Activated naive CD8-positive, alpha-beta T cell treated with anti-CD3 and anti-CD28 coated beads for 36 hours (primary cell): ENCODE measurements around the gene FAM32A. TPM values are rescaled to one million over a fixed set of nuclear protein-coding genes. Genes with fewer than 3 reads are reported as not detected.
"Not testable (repeated sequence)": the region's sequence is repeated elsewhere in the genome, so short reads cannot be mapped to it uniquely, and the experiment has no call there.

Experiments used
- DNase-seq: peaks from one replicate; pipeline ENCODE4 v3.0.0; 2021
- H3K27ac Mint-ChIP-seq: one replicate; pipeline ENCODE4 v1.8.0; 2022; ENCODE audit warnings: mild to moderate bottlenecking, moderate library complexity, mixed read lengths
- H3K27me3 Mint-ChIP-seq: one replicate; pipeline ENCODE4 v1.8.0; 2022; ENCODE audit warnings: mild to moderate bottlenecking, mixed read lengths
- H3K36me3 Mint-ChIP-seq: one replicate; pipeline ENCODE4 v1.8.0; 2021; ENCODE audit warnings: mild to moderate bottlenecking, mixed read lengths
- H3K4me1 Mint-ChIP-seq: one replicate; pipeline ENCODE4 v1.8.0; 2021; ENCODE audit warnings: mixed read lengths
- H3K4me3 Mint-ChIP-seq: one replicate; pipeline ENCODE4 v1.8.0; 2022; ENCODE audit warnings: mild to moderate bottlenecking, moderate library complexity, mixed read lengths
- H3K9me3 Mint-ChIP-seq: one replicate; pipeline ENCODE4 v1.8.0; 2022; ENCODE audit warnings: mixed read lengths
- total RNA-seq, 2 experiments: library from RNA; stranded (reverse); gene quantifications; one replicate each; pipeline ENCODE4 v1.2.3, GENCODE V29; 2021

FAM32A gene
- total RNA-seq, 2 experiments from 2014 or later, result 65.0 to 66.3 TPM

DNA sequence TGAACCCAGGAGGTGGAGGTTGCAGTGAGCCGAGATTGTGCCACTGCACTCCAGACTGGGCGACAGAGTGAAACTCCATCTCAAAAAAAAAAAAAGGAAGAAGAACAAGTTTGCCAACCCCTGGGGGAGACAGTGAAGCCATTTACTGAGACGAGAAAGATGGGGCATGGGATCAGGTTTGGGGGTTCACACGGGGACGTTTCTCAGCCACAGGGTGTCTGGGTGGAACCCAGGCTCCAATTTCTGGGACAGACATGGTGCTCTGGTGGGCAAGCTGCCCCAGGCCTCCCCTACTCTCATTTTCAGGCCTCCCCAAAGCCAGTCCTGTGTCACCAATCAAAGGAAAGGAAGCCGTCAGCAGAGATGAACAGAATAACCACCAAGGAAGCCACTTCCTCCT, 28.3 kb upstream of the FAM32A start:
- Mint-ChIP-seq H3K4me1 (peaks cover 24% of the 10 kb centered on the region), H3K9me3 (no peaks in the 10 kb centered on the region), H3K36me3 (peaks cover 27% of the 10 kb centered on the region), H3K4me3 (no peak overlapping the region), H3K27me3 (no peaks in the 10 kb centered on the region), H3K27ac (peak overlapping the region; percentile 2)
- no peak for DNase-seq

DNA sequence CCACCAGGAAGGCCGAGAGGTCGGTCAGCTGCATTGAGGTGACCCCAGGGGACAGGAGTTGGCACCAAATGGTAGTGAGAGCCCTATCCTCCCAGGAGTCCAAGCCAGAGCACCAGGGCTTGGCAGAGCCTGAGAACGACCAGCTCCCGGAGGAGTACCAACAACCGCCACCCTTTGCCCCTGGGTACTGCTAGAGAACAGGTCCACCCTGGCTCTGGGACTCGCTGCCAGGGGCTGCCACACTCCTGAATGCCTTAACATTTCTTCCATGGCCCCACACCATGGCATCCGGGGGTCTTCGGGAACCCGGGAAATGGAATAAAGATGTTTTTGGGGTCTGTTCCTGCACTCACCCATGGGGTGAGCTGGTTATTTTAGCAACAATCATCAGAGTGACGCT, 27.6 kb upstream of the FAM32A start:
- H3K9me3 Mint-ChIP-seq, result no peaks in the 10 kb centered on the region
- no peak for DNase-seq
- no peaks in the 10 kb centered on the region for H3K27me3 Mint-ChIP-seq
- H3K4me3 Mint-ChIP-seq, result no peak overlapping the region
- H3K4me1 Mint-ChIP-seq, result peaks cover 25% of the 10 kb centered on the region
- no peak overlapping the region for H3K27ac Mint-ChIP-seq
- H3K36me3 Mint-ChIP-seq, result peaks cover 25% of the 10 kb centered on the region

DNA sequence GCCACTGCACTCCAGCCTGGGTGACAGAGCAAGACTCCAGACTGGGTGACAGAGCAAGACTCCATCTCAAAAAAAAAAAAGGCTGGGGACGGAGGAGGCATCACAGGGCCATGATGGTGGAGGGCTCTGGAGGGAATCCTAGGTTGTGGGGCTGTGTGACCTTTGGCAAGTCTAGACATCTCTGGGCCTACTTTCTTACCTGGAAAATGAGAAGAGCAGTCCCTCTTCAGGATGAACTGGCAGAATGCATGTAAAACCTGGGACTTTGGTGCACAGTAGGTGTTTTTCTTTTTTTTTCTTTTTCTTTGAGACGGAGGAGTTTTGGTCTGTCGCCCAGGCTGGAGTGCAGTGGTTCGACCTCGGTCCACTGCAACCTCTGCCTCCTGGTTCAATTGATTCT, 25.6 kb upstream of the FAM32A start:
- no peak overlapping the region for H3K4me3 Mint-ChIP-seq
- H3K27me3 Mint-ChIP-seq, result no peaks in the 10 kb centered on the region
- peaks cover 25% of the 10 kb centered on the region for H3K4me1 Mint-ChIP-seq
- no peak overlapping the region for H3K27ac Mint-ChIP-seq
- peaks cover 11% of the 10 kb centered on the region for H3K36me3 Mint-ChIP-seq
- no peaks in the 10 kb centered on the region for H3K9me3 Mint-ChIP-seq
- no peak for DNase-seq

DNA sequence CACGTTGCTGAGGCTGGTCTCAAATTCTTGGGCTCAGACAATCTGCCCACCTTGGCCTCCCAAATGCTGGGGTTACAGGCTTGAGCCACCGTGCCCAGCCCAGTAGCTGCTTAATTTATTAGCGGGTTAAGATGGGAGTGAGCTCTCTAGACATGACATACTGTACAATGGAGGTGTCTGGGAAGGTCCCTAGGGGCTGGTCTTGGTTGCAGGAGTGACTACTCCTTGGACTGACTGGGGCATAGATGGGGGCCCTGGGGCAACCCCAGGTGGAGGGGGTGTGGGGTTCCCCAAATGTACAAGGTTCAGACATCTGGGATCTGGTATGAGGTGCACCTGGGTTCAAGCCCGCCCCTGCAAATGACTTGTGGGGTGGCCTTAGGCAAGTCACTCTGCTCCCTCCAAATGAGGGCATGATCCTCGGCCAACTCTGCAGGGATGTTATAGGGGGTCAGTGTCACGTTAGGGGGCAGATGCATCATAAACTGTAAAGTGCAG, 24.7 kb upstream of the FAM32A start:
- H3K27ac Mint-ChIP-seq, result peak overlapping the region; percentile 69
- no peaks in the 10 kb centered on the region for H3K9me3 Mint-ChIP-seq
- no peak for DNase-seq
- H3K36me3 Mint-ChIP-seq, result peaks cover 6% of the 10 kb centered on the region
- H3K27me3 Mint-ChIP-seq, result no peaks in the 10 kb centered on the region
- peaks cover 22% of the 10 kb centered on the region for H3K4me1 Mint-ChIP-seq
- no peak overlapping the region for H3K4me3 Mint-ChIP-seq

DNA sequence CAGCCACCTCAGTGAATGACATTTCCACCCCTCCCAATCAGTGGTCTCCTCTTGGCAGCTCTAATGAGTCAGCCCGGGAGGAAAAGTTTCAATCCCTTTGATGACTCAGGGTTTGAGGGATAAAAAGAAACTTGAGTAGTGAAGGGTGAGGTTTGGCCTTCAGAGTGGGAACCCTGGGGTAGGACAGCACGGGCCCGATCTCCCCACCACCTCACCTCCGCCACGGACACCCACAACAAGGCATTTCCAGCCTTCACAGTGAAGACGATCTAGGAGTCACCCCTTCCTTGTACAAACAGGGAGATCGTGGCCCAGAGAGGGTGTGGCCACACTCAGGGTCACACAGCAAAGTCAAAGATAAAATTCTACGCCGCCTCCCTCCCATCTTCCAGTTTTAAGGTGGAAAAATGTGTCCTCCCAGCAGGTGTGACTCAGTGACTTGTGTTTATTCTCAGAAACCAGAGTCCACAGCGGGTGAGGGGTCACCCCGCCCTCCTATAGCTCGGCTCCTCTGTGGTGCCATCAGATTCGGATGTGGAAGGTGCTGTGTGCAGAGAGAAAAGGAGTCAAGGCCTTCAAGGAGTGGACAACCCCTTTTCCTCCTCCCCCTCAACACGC, 24.2 kb upstream of the FAM32A start:
- Mint-ChIP-seq H3K9me3 (no peaks in the 10 kb centered on the region), H3K4me3 (no peak overlapping the region), H3K4me1 (peaks cover 22% of the 10 kb centered on the region), H3K36me3 (peaks cover 3% of the 10 kb centered on the region), H3K27me3 (no peaks in the 10 kb centered on the region), H3K27ac (peak overlapping the region; percentile 69)
- peak; percentile 78 for DNase-seq

DNA sequence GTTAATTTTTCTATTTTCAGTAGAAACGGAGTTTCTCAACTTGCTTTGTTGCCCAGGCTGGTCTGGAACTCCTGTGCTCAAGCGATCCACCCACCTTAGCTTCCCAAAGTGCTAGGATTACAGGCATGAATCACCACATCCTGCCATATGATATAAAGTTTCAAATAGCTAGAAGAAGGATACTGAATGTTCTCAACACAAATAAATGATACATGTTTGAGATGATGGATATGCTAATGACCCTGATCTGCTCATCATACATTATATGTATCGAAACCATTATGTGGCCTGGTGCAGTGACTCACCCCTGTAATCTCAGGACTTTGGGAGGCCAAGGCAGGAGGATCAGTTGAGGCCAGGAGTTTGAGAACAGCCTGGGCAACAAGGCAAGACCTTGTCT, 23.4 kb upstream of the FAM32A start:
- Mint-ChIP-seq H3K27me3 (no peaks in the 10 kb centered on the region), H3K27ac (no peak overlapping the region), H3K9me3 (no peaks in the 10 kb centered on the region), H3K36me3 (no peaks in the 10 kb centered on the region), H3K4me3 (no peak overlapping the region), H3K4me1 (peaks cover 18% of the 10 kb centered on the region)
- DNase-seq, result no peak

DNA sequence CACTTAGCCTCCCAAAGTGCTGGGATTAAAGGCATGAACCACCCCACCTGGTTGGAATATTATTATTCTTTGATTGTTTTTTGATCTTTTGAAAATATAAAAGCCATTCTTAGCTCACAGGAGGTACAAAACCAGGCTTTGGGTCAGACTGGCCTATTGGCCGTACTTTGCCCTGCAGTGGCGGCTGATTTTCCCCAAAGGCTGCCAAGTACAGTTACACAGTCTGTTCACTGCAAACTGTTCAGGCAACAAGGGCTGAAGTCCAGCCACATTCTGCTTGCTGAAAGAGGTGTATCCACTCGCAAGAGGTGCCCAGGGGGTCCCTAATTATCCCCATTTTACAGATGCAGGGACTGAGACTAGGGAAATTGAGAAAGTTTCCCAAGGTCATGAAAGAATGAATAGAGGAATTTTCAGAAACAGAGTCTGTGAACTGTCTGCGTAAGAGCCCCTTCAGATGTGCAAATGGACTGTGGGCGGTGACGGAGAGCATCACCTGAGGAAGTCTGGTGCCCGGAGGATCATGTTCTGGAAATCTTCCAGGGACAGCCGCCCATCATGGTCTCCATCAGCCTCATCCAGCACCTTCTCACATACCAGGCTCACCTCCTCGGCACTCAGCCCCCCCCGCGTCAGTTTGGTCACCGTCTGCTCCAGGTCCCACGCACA, 20.9 kb upstream of the FAM32A start:
- H3K9me3 Mint-ChIP-seq, result no peaks in the 10 kb centered on the region
- no peaks in the 10 kb centered on the region for H3K36me3 Mint-ChIP-seq
- H3K4me1 Mint-ChIP-seq, result peaks cover 17% of the 10 kb centered on the region
- no peak for DNase-seq
- no peak overlapping the region for H3K27ac Mint-ChIP-seq
- H3K27me3 Mint-ChIP-seq, result no peaks in the 10 kb centered on the region
- no peak overlapping the region for H3K4me3 Mint-ChIP-seq

DNA sequence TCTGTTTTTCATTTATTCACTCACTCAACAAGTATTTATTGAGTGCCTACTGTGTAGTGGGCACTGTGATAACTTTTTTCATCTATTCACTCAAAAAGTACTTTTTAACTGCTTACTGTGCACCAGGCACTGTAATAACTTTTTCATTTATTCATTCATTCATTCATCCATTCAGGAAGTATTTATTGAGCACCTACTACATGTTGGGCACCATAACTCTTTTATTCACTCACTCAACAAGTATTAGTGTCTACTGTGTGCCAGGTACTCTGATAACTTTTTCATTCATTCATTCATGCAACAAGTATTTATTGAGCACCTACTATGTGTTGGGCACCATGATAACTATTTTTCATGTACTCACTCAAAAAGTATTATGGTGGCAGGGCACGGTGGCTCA, 18.8 kb upstream of the FAM32A start:
- H3K9me3 Mint-ChIP-seq, result no peaks in the 10 kb centered on the region
- no peaks in the 10 kb centered on the region for H3K27me3 Mint-ChIP-seq
- no peak overlapping the region for H3K27ac Mint-ChIP-seq
- DNase-seq, result no peak
- H3K4me3 Mint-ChIP-seq, result no peak overlapping the region
- H3K36me3 Mint-ChIP-seq, result no peaks in the 10 kb centered on the region
- H3K4me1 Mint-ChIP-seq, result peaks cover 5% of the 10 kb centered on the region

DNA sequence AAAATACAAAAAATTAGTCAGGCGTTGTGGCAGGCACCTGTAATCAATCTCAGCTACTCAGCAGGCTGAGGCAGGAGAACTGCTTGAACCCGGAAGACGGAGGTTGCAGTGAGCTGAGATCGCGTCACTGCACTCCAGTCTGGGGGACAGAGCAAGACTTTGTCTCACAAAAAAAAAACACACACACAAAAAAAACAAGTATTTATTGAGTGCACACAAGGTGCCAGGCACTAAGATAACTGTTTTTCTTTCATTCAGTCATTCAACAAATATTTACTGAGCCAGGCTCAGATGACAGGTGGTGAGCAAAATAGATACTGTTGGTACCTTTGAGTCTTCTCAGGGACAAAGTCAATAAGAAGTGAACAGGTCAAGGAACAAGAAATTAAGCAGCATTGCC, 18.2 kb upstream of the FAM32A start:
- Mint-ChIP-seq H3K27me3 (no peaks in the 10 kb centered on the region), H3K4me1 (no peaks in the 10 kb centered on the region), H3K27ac (no peak overlapping the region), H3K9me3 (no peaks in the 10 kb centered on the region), H3K4me3 (no peak overlapping the region), H3K36me3 (no peaks in the 10 kb centered on the region)
- no peak for DNase-seq

DNA sequence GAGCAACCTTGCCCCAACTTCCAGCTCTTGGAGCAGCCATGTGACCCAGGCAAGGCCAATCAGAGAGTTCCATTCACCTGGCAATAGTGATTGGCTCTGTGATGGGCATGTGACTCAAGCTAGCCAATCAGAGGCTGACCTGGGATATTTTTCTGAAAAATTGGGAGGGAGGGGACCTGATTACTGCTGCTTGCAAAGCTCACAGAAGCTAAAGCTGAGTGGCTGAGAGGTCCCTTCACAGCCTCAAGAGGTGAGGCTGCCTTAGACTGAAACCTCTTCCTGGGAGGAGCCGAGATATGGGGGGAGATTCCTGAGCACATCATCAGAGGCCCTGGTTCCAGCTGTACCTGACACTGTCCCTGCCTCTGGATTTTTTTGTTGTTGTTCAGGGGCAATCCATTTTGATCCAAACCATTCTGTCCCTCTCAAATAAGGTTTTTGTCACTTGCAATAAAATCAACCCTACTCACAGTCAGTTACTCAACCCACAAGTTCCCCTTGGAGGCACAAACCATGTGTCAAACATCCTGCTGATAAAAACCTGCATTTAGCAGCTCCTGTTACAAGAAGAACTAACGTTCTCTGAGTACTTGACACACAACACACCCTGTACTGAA, 16.6 kb upstream of the FAM32A start:
- H3K9me3 Mint-ChIP-seq, result no peaks in the 10 kb centered on the region
- H3K4me1 Mint-ChIP-seq, result no peaks in the 10 kb centered on the region
- H3K27me3 Mint-ChIP-seq, result no peaks in the 10 kb centered on the region
- H3K4me3 Mint-ChIP-seq, result no peak overlapping the region
- no peak overlapping the region for H3K27ac Mint-ChIP-seq
- DNase-seq, result no peak
- no peaks in the 10 kb centered on the region for H3K36me3 Mint-ChIP-seq

DNA sequence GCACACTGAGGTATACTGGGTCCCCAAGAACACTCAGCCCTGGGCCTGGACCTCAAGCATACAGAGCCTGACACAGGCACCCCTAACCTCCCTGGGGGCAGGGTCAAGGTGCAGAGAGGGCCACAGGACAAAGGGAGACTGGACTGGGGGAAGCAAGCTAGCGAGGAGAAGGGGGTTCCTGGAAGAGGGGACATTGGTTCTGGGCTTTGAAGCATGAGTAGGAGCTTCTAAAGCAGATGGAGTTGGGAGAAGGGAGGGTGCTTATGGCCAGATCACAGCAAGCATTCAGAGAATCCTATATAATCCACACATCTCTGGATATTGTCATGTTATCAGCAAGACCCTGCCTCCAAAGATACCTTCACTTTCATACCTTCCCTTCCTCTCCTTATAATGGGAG, 15.1 kb upstream of the FAM32A start:
- Mint-ChIP-seq H3K36me3 (no peaks in the 10 kb centered on the region), H3K4me3 (no peak overlapping the region), H3K27ac (no peak overlapping the region), H3K27me3 (no peaks in the 10 kb centered on the region), H3K9me3 (no peaks in the 10 kb centered on the region), H3K4me1 (no peaks in the 10 kb centered on the region)
- DNase-seq, result no peak

DNA sequence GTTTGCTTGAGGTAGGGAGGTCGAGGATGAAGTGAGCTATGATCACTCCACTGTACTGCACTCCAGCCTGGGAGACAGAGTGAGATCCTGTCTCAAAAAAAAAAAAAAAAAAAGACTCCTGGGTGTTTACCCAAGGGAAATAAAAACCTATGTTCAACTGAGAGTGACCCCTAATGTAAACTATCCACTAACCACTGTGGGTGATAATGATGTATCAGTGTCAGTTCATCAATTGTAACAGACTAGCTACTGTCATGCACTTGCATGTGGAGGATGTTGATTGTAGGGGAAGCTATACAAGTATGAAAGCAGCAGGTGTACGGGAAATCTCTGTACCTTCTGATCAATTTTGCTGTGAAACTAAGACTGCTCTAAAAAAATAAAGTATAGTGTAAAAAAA, 9.3 kb upstream of the FAM32A start:
- H3K9me3 Mint-ChIP-seq, result no peaks in the 10 kb centered on the region
- no peaks in the 10 kb centered on the region for H3K36me3 Mint-ChIP-seq
- H3K4me1 Mint-ChIP-seq, result no peaks in the 10 kb centered on the region
- no peak overlapping the region for H3K27ac Mint-ChIP-seq
- no peak overlapping the region for H3K4me3 Mint-ChIP-seq
- DNase-seq, result no peak
- H3K27me3 Mint-ChIP-seq, result no peaks in the 10 kb centered on the region

DNA sequence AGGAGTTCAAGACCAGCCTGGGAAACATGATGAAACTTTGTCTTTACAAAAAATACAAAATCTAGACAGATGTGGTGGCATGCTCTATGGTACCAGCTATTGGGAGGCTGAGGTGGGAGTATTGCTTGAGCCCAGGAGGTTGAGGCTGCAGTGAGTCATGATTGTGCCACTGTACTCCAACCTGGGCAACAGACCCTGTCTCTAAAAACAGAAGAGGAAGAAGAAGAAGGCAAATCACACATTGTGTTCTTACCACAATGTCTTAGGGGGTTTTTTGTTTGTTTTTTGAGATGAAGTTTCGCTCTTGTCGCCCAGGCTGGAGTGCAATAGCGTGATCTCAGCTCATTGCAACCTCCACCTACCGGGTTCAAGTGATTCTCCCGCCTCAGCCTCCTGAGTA, 6.3 kb upstream of the FAM32A start:
- H3K36me3 Mint-ChIP-seq, H3K4me3 Mint-ChIP-seq, H3K9me3 Mint-ChIP-seq, H3K27ac Mint-ChIP-seq, DNase-seq, H3K27me3 Mint-ChIP-seq, H3K4me1 Mint-ChIP-seq: not testable (repeated sequence)

DNA sequence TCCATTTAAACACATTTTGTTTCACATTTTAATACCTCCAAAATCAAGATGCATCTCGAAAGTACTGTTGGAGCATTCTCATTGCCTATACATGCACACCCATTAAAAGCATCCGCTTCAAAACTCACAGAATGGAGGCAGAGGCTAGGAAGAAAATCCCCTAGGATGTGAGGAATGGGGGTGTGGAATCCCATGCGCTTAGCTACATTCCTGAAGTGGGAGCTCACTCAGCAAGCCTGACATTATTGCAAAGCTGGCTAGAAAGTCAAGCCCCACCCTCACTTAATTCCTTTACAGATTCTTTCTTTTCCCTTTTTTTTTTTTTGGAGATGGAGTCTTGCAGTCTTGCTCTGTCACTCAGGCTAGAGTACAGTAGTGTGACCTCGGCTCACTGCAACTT, 4.6 kb upstream of the FAM32A start:
- Mint-ChIP-seq H3K9me3 (no peaks in the 10 kb centered on the region), H3K4me1 (peaks cover 8% of the 10 kb centered on the region), H3K4me3 (no peak overlapping the region), H3K27me3 (no peaks in the 10 kb centered on the region), H3K27ac (no peak overlapping the region), H3K36me3 (peaks cover 6% of the 10 kb centered on the region)
- DNase-seq, result no peak

DNA sequence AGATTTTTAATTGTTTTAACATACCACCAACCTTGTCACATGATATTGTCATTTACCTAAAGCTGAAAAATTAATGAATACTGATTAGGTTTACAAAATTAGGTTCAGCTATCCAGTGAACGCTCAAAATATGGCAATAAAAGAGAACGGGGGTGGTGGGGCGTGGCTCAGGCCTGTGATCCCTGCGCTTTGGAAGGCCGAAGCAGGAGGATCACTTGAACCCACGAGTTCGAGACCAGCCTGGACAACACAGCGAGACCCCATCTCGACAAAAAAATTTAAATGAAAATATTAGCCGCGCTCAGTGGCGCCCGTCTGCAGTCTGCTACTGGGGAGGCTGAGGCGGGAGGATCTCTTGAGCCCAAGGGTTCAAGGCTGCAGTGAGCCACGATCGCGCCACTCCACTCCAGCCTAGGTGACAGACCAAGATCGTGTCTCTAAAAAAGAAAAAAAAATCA, 516 bp upstream of the FAM32A start:
- DNase-seq, result no peak
- Mint-ChIP-seq H3K27me3 (no peaks in the 10 kb centered on the region), H3K27ac (peak overlapping the region; percentile 98), H3K4me3 (peak overlapping the region; percentile 99), H3K36me3 (peaks cover 13% of the 10 kb centered on the region), H3K9me3 (no peaks in the 10 kb centered on the region), H3K4me1 (peaks cover 22% of the 10 kb centered on the region)

DNA sequence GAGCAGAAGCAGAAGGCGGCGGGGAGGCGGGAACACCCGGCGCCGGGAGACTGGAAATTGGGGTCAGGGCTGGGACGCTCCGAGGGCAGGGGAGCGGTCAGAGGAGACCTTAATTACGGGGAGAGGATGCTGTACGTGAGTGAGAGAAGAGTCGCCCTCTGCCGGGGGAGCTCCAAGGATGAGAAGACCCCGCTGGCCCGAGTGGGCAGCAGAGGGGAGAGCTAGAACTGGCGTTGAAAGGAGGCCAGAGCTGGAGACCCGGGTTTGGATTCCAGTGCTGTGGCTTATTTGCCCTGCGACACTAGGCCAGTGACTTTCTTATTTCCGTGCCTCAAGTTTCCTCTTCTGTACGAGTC, 536 bp downstream of the FAM32A start:
- H3K9me3 Mint-ChIP-seq, result no peaks in the 10 kb centered on the region
- H3K36me3 Mint-ChIP-seq, result peaks cover 13% of the 10 kb centered on the region
- peak overlapping the region; percentile 98 for H3K27ac Mint-ChIP-seq
- DNase-seq, result peak; percentile 50
- no peaks in the 10 kb centered on the region for H3K27me3 Mint-ChIP-seq
- peaks cover 24% of the 10 kb centered on the region for H3K4me1 Mint-ChIP-seq
- H3K4me3 Mint-ChIP-seq, result peak overlapping the region; percentile 99
